WTC11 (cell line): ENCODE results near the gene AGPAT3. TPM values are rescaled to one million over a fixed set of nuclear protein-coding genes. Genes with fewer than 3 reads are reported as not detected.

Experiments
- ATAC-seq: fragments of 200-7000 bp; cut with Tn5 transposase; 2 replicates; pipeline ENCODE4 v1.10.0; 2021; ENCODE audit warnings: mild to moderate bottlenecking, moderate library complexity
- CTCF ChIA-PET: fragments of 300-600 bp; sonication (Branson Sonifier 250); formaldehyde crosslinking; loops from one replicate; lab custom pipeline; 2021; ENCODE audit warnings: antibody characterized with exemption; lab: Charles Lee
- POLR2A ChIA-PET: fragments of 350-600 bp; sonication (Branson Sonifier 250); formaldehyde crosslinking; loops from one replicate; lab custom pipeline; 2021; ENCODE audit warnings: antibody characterized with exemption; lab: Charles Lee
- DNase-seq: peaks from one replicate; pipeline ENCODE4 v3.0.0; 2021; ENCODE audit warnings: low spot score
- H3K27ac Mint-ChIP-seq: 2 replicates; pipeline ENCODE4 v1.8.0; 2021; ENCODE audit warnings: mixed read lengths
- H3K27me3 Mint-ChIP-seq: 2 replicates; pipeline ENCODE4 v1.8.0; 2021; ENCODE audit warnings: low read depth, mild to moderate bottlenecking, moderate library complexity, mixed read lengths
- H3K36me3 Mint-ChIP-seq: 2 replicates; pipeline ENCODE4 v1.8.0; 2021; ENCODE audit warnings: mixed read lengths
- H3K4me1 Mint-ChIP-seq: 2 replicates; pipeline ENCODE4 v1.8.0; 2022; ENCODE audit warnings: mixed read lengths
- H3K4me3 Mint-ChIP-seq: 2 replicates; pipeline ENCODE4 v1.8.0; 2021; ENCODE audit warnings: mild to moderate bottlenecking, moderate library complexity, mixed read lengths
- H3K9me3 Mint-ChIP-seq: 2 replicates; pipeline ENCODE4 v1.8.0; 2021; ENCODE audit warnings: mixed read lengths
- ATF2 ChIP-seq: sonication (generic); formaldehyde crosslinking; IDR thresholded peaks from 2 replicates; pipeline ENCODE4 v1.8.1; 2022; ENCODE audit warnings: low read depth, missing genetic modification reagents, borderline replicate concordance
- CREM ChIP-seq: sonication (generic); formaldehyde crosslinking; IDR thresholded peaks from 2 replicates; pipeline ENCODE4 v1.8.1; 2022; ENCODE audit warnings: mild to moderate bottlenecking, missing genetic modification reagents, moderate library complexity
- ELF4 ChIP-seq: sonication (generic); formaldehyde crosslinking; IDR thresholded peaks from 2 replicates; pipeline ENCODE4 v1.8.1; 2022; ENCODE audit warnings: low read depth, mild to moderate bottlenecking, moderate library complexity, missing genetic modification reagents
- FOXK1 ChIP-seq: sonication (generic); formaldehyde crosslinking; IDR thresholded peaks from 2 replicates; pipeline ENCODE4 v1.8.0; 2022; ENCODE audit warnings: mild to moderate bottlenecking, moderate library complexity, missing genetic modification reagents
- FOXP1 ChIP-seq: sonication (generic); formaldehyde crosslinking; IDR thresholded peaks from 2 replicates; pipeline ENCODE4 v1.8.0; 2022; ENCODE audit warnings: missing genetic modification reagents, mild to moderate bottlenecking, moderate library complexity, borderline replicate concordance
- FOXP4 ChIP-seq: sonication (generic); formaldehyde crosslinking; IDR thresholded peaks from 2 replicates; pipeline ENCODE4 v1.8.0; 2022; ENCODE audit warnings: mild to moderate bottlenecking, missing genetic modification reagents
- IRF1 ChIP-seq: sonication (generic); formaldehyde crosslinking; IDR thresholded peaks from 2 replicates; pipeline ENCODE4 v1.8.0; 2023; ENCODE audit warnings: missing genetic modification reagents
- IRF2 ChIP-seq: sonication (generic); formaldehyde crosslinking; IDR thresholded peaks from 2 replicates; pipeline ENCODE4 v1.8.0; 2022; ENCODE audit warnings: low read depth, missing genetic modification reagents, borderline replicate concordance
- JAZF1 ChIP-seq: fragments of 250-450 bp; sonication (Bioruptor Pico); IDR thresholded peaks from 2 replicates; pipeline ENCODE4 v1.9.0; 2021; ENCODE audit warnings: moderate library complexity, mild to moderate bottlenecking, inconsistent platforms
- OVOL2 ChIP-seq: fragments of 250-450 bp; sonication (Bioruptor Pico); IDR thresholded peaks from 2 replicates; pipeline ENCODE4 v1.9.0; 2021; ENCODE audit warnings: mild to moderate bottlenecking, borderline replicate concordance
- RORB ChIP-seq: fragments of 250-450 bp; sonication (Bioruptor Pico); IDR thresholded peaks from 2 replicates; pipeline ENCODE4 v1.9.0; 2021; ENCODE audit warnings: mild to moderate bottlenecking
- SOX15 ChIP-seq: fragments of 250-450 bp; sonication (Bioruptor Pico); IDR thresholded peaks from 2 replicates; pipeline ENCODE4 v1.9.0; 2021; ENCODE audit warnings: mild to moderate bottlenecking
- SP1 ChIP-seq: sonication (generic); formaldehyde crosslinking; conservative IDR thresholded peaks from 2 replicates; pipeline ENCODE4 v1.8.1; 2022; ENCODE audit warnings: missing genetic modification reagents
- USF1 ChIP-seq: sonication (generic); formaldehyde crosslinking; IDR thresholded peaks from 2 replicates; pipeline ENCODE4 v1.8.0; 2022; ENCODE audit warnings: mild to moderate bottlenecking, missing genetic modification reagents
- ZMAT4 ChIP-seq: fragments of 250-450 bp; sonication (Bioruptor Pico); IDR thresholded peaks from 2 replicates; pipeline ENCODE4 v1.9.0; 2021; ENCODE audit warnings: mild to moderate bottlenecking
- ZNF121 ChIP-seq: sonication (generic); formaldehyde crosslinking; IDR thresholded peaks from 2 replicates; pipeline ENCODE4 v1.8.0; 2023; ENCODE audit warnings: missing genetic modification reagents
- ZNF138 ChIP-seq: sonication (generic); formaldehyde crosslinking; conservative IDR thresholded peaks from 2 replicates; pipeline ENCODE4 v1.8.1; 2022; ENCODE audit warnings: mild to moderate bottlenecking, moderate library complexity, missing genetic modification reagents
- ZNF263 ChIP-seq: sonication (generic); formaldehyde crosslinking; IDR thresholded peaks from 2 replicates; pipeline ENCODE4 v1.8.1; 2022; ENCODE audit warnings: low read depth, mild to moderate bottlenecking, moderate library complexity, missing genetic modification reagents
- ZNF423 ChIP-seq: fragments of 250-450 bp; sonication (Bioruptor Pico); IDR thresholded peaks from 2 replicates; pipeline ENCODE4 v2.1.2; 2022; ENCODE audit warnings: mild to moderate bottlenecking, moderate library complexity
- ZNF512 ChIP-seq: sonication (generic); formaldehyde crosslinking; IDR thresholded peaks from 2 replicates; pipeline ENCODE4 v1.8.1; 2022; ENCODE audit warnings: missing genetic modification reagents, borderline replicate concordance
- total RNA-seq: library from RNA; stranded (reverse); gene quantifications from 3 replicates; pipeline ENCODE4 v1.2.3, GENCODE V29; 2021

AGPAT3 gene
- total RNA-seq, 1 experiment from 2014 or later: 5.6 TPM

GRCh38 chr21:43851593-43851992 is 13.4 kb upstream of the AGPAT3 start:
- TF ChIP-seq JAZF1 (CRISPR knock-in tag): no peak
- TF ChIP-seq FOXP4: no peak
- TF ChIP-seq ZNF423 (CRISPR knock-in tag): no peak
- TF ChIP-seq ATF2 (CRISPR knock-in tag): no peak
- TF ChIP-seq ZNF121 (CRISPR knock-in tag): no peak
- TF ChIP-seq OVOL2: no peak
- no peak for TF ChIP-seq RORB (CRISPR knock-in tag)
- TF ChIP-seq SOX15 (CRISPR knock-in tag): no peak
- TF ChIP-seq SP1 (CRISPR knock-in tag): no peak
- TF ChIP-seq IRF2 (CRISPR knock-in tag): no peak
- TF ChIP-seq FOXK1 (CRISPR knock-in tag): no peak
- no peak for TF ChIP-seq FOXP1 (CRISPR knock-in tag)
- no peak for TF ChIP-seq USF1 (CRISPR knock-in tag)
- no peak for TF ChIP-seq IRF1 (CRISPR knock-in tag)
- no peak for TF ChIP-seq ELF4 (CRISPR knock-in tag)
- TF ChIP-seq ZMAT4 (CRISPR knock-in tag): no peak
- no peak for TF ChIP-seq ZNF263 (CRISPR knock-in tag)
- Mint-ChIP-seq H3K36me3 (no peaks in the 10 kb centered on the region), H3K27ac (no peak overlapping the region), H3K4me1 (no peaks in the 10 kb centered on the region), H3K27me3 (no peaks in the 10 kb centered on the region; the same call in 1 of the 2 replicates), H3K4me3 (no peak overlapping the region), H3K9me3 (peaks cover 5% of the 10 kb centered on the region; the same call in 1 of the 2 replicates)
- POLR2A ChIA-PET: no interaction called here
- DNase-seq: no peak
- ATAC-seq: no peak
- CTCF ChIA-PET: no interaction called here

GRCh38 chr21:43853851-43854772 is 10.9 kb upstream of the AGPAT3 start:
- Mint-ChIP-seq H3K9me3 (no peaks in the 10 kb centered on the region), H3K27ac (no peak overlapping the region), H3K36me3 (no peaks in the 10 kb centered on the region), H3K27me3 (no peaks in the 10 kb centered on the region; the same call in 1 of the 2 replicates), H3K4me1 (peaks cover under 1% of the 10 kb centered on the region), H3K4me3 (no peak overlapping the region)
- ChIA-PET POLR2A (no interaction called here), CTCF (no interaction called here)
- no peak for DNase-seq
- ATAC-seq: no peak
- TF ChIP-seq IRF1 (CRISPR knock-in tag) (no peak), ATF2 (CRISPR knock-in tag) (no peak), CREM (CRISPR knock-in tag) (no peak), ZNF138 (CRISPR knock-in tag) (no peak), ZNF512 (CRISPR knock-in tag) (no peak), ELF4 (CRISPR knock-in tag) (no peak)
